IPS-20b (cell line): ENCODE data around the gene NAV2.

Experiments
- H3K27ac ChIP-seq: one replicate; pipeline ENCODE4 v1.5.1; 2013; ENCODE audit warnings: low read length
- H3K27me3 ChIP-seq: 2 replicates; pipeline ENCODE4 v1.6.1; 2013; ENCODE audit warnings: mild to moderate bottlenecking, low read length, inconsistent platforms; ENCODE audit not compliant: insufficient read depth
- H3K36me3 ChIP-seq: 2 replicates; pipeline ENCODE4 v1.6.1; 2013; ENCODE audit warnings: low read depth, mild to moderate bottlenecking, inconsistent platforms, low read length, moderate library complexity; ENCODE audit not compliant: insufficient read depth
- H3K4me1 ChIP-seq: 2 replicates; pipeline ENCODE4 v1.6.1; 2013; ENCODE audit warnings: mild to moderate bottlenecking, control low read depth, inconsistent platforms, low read length, moderate library complexity; ENCODE audit not compliant: insufficient read depth
- H3K4me3 ChIP-seq: 2 replicates; pipeline ENCODE4 v1.5.1; 2013; ENCODE audit warnings: mild to moderate bottlenecking, low read length, inconsistent platforms
- H3K9ac ChIP-seq: 2 replicates; pipeline ENCODE4 v1.6.1; 2013; ENCODE audit warnings: low read depth, mild to moderate bottlenecking, inconsistent platforms, low read length, moderate library complexity
- H3K9me3 ChIP-seq: 2 replicates; pipeline ENCODE4 v1.6.1; 2013; ENCODE audit warnings: mild to moderate bottlenecking, low read depth, low read length, inconsistent platforms; ENCODE audit not compliant: insufficient read depth

Gene NAV2

GRCh38 chr11:19736831-19737230, 24.2 kb downstream of the NAV2 start:
- no peak overlapping the region for H3K4me3 ChIP-seq
- H3K27me3 ChIP-seq: no peaks in the 10 kb centered on the region
- H3K27ac ChIP-seq: no peak overlapping the region
- no peaks in the 10 kb centered on the region for H3K9me3 ChIP-seq
- H3K36me3 ChIP-seq: no peaks in the 10 kb centered on the region
- no peak overlapping the region for H3K9ac ChIP-seq
- H3K4me1 ChIP-seq: no peaks in the 10 kb centered on the region

- no peak overlapping the region for H3K9ac ChIP-seq
- H3K4me3 ChIP-seq: no peak overlapping the region
- H3K36me3 ChIP-seq: no peaks in the 10 kb centered on the region
- H3K9me3 ChIP-seq: no peaks in the 10 kb centered on the region
- H3K27ac ChIP-seq: no peak overlapping the region
- no peaks in the 10 kb centered on the region for H3K27me3 ChIP-seq
- H3K4me1 ChIP-seq: no peaks in the 10 kb centered on the region
Observed at GRCh38 chr11:19737575-19737974, 24.9 kb downstream of the NAV2 start.

GRCh38 chr11:19738124-19738523, 25.5 kb downstream of the NAV2 start:
- H3K27me3 ChIP-seq: no peaks in the 10 kb centered on the region
- H3K27ac ChIP-seq: no peak overlapping the region
- no peaks in the 10 kb centered on the region for H3K9me3 ChIP-seq
- no peak overlapping the region for H3K4me3 ChIP-seq
- no peak overlapping the region for H3K9ac ChIP-seq
- no peaks in the 10 kb centered on the region for H3K36me3 ChIP-seq
- H3K4me1 ChIP-seq: no peaks in the 10 kb centered on the region

- no peaks in the 10 kb centered on the region for H3K4me1 ChIP-seq
- H3K27me3 ChIP-seq: no peaks in the 10 kb centered on the region
- H3K4me3 ChIP-seq: no peak overlapping the region
- H3K9ac ChIP-seq: no peak overlapping the region
- no peak overlapping the region for H3K27ac ChIP-seq
- no peaks in the 10 kb centered on the region for H3K36me3 ChIP-seq
- no peaks in the 10 kb centered on the region for H3K9me3 ChIP-seq
Observed at GRCh38 chr11:19739872-19740271, 27.2 kb downstream of the NAV2 start.

DNA sequence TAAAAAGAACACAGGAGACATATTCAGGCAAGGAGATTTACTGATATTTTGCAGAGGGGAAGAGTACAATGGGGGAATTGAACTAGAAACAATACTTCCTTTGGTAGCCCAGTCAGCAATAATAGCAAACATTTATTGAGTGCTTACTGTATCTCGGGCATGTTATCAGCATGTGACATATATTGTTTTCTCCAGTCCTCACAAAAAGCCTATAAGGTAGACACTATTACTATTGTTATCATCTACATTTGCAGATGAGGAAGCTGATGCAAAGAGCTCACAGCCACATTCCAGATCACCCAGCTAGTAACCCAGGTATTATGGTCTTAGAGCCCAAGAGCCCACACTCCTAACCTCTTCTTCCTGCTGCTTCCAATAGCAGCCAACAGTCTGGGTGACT, 27.9 kb downstream of the NAV2 start:
- no peak overlapping the region for H3K9ac ChIP-seq
- H3K27me3 ChIP-seq: no peaks in the 10 kb centered on the region
- no peak overlapping the region for H3K27ac ChIP-seq
- no peaks in the 10 kb centered on the region for H3K36me3 ChIP-seq
- no peak overlapping the region for H3K4me3 ChIP-seq
- no peaks in the 10 kb centered on the region; the same call in 1 of the 2 replicates for H3K9me3 ChIP-seq
- no peaks in the 10 kb centered on the region for H3K4me1 ChIP-seq

DNA sequence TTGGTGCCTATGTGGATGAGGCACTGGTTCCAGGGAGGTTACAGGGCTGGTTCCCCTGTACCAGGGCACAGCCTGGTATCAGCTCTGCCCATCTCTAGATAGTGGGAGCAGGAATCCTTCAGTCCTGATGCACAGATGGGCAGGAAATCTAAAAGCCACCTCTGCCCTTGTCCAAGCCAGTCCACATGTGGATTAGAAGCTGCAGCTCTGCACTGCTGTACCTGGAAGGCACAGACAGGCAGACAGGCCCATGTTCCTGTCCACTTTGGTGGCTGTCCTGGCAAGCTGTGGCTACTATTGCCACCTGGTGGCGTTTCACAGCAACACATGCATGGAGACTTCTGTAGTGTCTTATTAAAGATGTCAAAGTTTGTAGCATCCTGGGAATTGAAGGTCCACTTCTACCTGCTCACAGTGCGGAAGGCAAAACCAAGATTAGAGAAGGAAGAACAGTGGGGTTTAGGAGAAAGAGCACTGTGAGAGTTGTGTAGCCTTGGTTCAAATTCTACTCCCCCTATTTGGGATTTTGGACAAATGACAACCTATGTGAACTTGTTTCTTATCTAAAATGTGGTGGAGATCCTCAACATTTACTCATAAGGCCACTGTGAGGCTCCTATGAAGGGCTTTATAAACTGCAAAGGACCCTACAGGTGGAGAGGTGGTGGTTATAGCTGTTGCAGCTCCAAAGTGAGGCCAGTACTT, 30.1 kb downstream of the NAV2 start:
- Histone ChIP-seq H3K4me3 (no peak overlapping the region), H3K27me3 (no peaks in the 10 kb centered on the region), H3K9me3 (no peaks in the 10 kb centered on the region; the same call in 1 of the 2 replicates), H3K9ac (no peak overlapping the region), H3K27ac (no peak overlapping the region), H3K36me3 (no peaks in the 10 kb centered on the region), H3K4me1 (no peaks in the 10 kb centered on the region)

GRCh38 chr11:19743622-19744021, 31.0 kb downstream of the NAV2 start:
- H3K9ac ChIP-seq: no peak overlapping the region
- no peaks in the 10 kb centered on the region; the same call in 1 of the 2 replicates for H3K9me3 ChIP-seq
- H3K4me3 ChIP-seq: no peak overlapping the region
- no peak overlapping the region for H3K27ac ChIP-seq
- H3K36me3 ChIP-seq: no peaks in the 10 kb centered on the region
- no peaks in the 10 kb centered on the region for H3K27me3 ChIP-seq
- H3K4me1 ChIP-seq: peaks cover 2% of the 10 kb centered on the region; the same call in 1 of the 2 replicates

DNA sequence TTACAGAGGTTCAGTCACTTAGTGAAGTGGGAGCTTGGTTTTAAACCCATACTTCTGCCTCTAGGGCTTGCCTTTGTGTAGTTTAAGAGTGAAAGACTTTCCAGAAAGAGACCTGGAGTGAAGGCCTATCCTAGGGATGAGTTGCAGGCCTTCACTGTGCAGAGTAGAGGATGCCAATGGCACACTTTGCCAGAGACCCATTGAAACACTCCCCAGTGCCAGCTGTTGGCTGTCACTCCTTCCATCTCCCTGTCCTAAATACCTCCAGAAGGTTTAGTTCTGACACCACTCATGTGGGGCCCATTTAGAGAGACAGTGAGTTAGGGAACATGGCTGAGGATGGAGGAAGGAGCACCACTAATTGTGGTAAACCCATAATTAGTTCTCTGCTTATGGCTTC, 31.5 kb downstream of the NAV2 start:
- Histone ChIP-seq H3K36me3 (no peaks in the 10 kb centered on the region), H3K4me3 (no peak overlapping the region), H3K9ac (no peak overlapping the region), H3K9me3 (no peaks in the 10 kb centered on the region; the same call in 1 of the 2 replicates), H3K27ac (no peak overlapping the region), H3K27me3 (no peaks in the 10 kb centered on the region), H3K4me1 (peaks cover 6% of the 10 kb centered on the region; the same call in 1 of the 2 replicates)

DNA sequence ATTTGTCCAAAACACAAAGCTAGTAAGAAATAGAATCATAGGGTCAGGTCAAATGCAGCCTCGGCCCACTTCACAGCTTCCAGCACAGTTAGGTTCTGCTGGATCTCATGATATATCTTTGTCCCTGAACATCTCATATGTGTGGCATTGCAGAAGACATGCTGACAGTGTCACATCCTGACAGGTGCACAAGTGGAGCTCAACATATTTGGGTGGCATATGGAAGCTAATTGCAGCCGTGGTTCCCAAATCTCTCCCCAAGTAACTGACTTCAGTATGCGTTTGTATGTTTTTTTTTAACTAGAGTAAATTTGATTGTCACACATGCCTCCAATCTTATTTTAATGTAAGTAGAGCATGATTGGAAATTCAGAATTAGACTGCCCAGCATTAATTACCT, 33.4 kb downstream of the NAV2 start:
- no peak overlapping the region for H3K4me3 ChIP-seq
- H3K9me3 ChIP-seq: no peaks in the 10 kb centered on the region; the same call in 1 of the 2 replicates
- H3K4me1 ChIP-seq: peaks cover 6% of the 10 kb centered on the region; the same call in 1 of the 2 replicates
- H3K27me3 ChIP-seq: no peaks in the 10 kb centered on the region
- H3K36me3 ChIP-seq: no peaks in the 10 kb centered on the region
- no peak overlapping the region for H3K9ac ChIP-seq
- no peak overlapping the region for H3K27ac ChIP-seq

- H3K27ac ChIP-seq: no peak overlapping the region
- H3K27me3 ChIP-seq: no peaks in the 10 kb centered on the region
- no peaks in the 10 kb centered on the region; the same call in 1 of the 2 replicates for H3K9me3 ChIP-seq
- peaks cover 6% of the 10 kb centered on the region; the same call in 1 of the 2 replicates for H3K4me1 ChIP-seq
- H3K9ac ChIP-seq: no peak overlapping the region
- no peaks in the 10 kb centered on the region for H3K36me3 ChIP-seq
- no peak overlapping the region for H3K4me3 ChIP-seq
Observed at GRCh38 chr11:19747634-19748033, 35.0 kb downstream of the NAV2 start.

DNA sequence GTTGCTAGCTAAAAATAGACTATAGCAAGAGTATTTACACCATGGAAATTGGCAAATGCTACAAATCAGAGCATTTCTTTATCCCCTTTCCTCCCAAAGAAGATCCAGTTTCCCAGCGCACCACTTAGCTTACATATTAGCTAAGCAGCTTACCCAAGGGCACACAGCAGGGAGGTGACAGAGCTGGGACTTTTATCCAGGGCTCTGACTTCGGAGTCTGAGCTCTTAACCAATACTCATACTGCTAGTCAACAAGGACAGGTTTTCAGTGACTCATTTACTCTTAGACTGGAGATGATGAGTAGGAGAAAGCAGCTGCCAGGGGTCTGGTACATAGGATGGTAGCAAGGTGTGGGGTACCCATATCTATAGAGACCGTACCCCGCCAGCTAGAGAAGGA, 38.4 kb downstream of the NAV2 start:
- H3K9ac ChIP-seq: no peak overlapping the region
- H3K4me3 ChIP-seq: no peak overlapping the region
- peaks cover 20% of the 10 kb centered on the region; the same call in 1 of the 2 replicates for H3K4me1 ChIP-seq
- H3K27me3 ChIP-seq: no peaks in the 10 kb centered on the region
- H3K9me3 ChIP-seq: no peaks in the 10 kb centered on the region
- H3K36me3 ChIP-seq: no peaks in the 10 kb centered on the region
- no peak overlapping the region for H3K27ac ChIP-seq

DNA sequence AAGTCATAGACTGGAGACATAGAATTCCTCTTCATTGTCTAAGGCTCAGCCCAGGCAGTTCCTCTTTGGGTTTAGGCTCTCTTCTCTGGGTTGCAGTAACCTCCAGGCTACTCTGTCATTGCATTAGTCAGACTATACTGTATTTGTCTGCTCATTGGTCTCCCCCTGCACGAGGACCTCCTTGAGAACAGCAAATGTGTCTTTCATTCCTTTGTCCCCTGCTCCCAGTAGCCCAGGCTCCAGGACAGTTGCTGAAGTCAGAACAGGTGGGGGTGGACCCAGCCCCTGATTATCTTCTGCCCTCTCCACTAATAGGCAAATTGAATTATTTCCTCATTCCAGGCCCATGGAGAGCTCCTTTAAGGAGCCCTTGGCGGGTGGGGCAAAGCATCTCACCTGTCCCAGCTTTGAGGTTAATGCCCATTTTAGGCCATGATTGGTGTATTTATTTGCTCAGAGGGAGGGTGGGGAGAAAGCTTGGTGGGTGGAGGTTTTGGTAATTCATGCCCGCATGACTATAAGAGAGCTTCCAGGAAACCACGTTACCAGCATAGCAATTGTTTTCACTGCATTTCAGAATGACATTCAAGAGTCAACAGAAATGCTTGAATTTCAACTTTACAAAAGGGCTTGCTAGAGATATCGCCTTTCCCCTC, 40.9 kb downstream of the NAV2 start:
- Histone ChIP-seq H3K4me1 (peaks cover 20% of the 10 kb centered on the region; the same call in 1 of the 2 replicates), H3K36me3 (no peaks in the 10 kb centered on the region), H3K9ac (no peak overlapping the region), H3K27me3 (no peaks in the 10 kb centered on the region), H3K9me3 (no peaks in the 10 kb centered on the region), H3K4me3 (no peak overlapping the region), H3K27ac (no peak overlapping the region)
